GM04504 (cell line): ENCODE measurements around the gene RPS14.

Experiments used
- DNase-seq: peaks from one replicate; pipeline ENCODE4 v3.0.0-alpha.2; 2012; ENCODE audit warnings: low read depth

RPS14 gene

DNA sequence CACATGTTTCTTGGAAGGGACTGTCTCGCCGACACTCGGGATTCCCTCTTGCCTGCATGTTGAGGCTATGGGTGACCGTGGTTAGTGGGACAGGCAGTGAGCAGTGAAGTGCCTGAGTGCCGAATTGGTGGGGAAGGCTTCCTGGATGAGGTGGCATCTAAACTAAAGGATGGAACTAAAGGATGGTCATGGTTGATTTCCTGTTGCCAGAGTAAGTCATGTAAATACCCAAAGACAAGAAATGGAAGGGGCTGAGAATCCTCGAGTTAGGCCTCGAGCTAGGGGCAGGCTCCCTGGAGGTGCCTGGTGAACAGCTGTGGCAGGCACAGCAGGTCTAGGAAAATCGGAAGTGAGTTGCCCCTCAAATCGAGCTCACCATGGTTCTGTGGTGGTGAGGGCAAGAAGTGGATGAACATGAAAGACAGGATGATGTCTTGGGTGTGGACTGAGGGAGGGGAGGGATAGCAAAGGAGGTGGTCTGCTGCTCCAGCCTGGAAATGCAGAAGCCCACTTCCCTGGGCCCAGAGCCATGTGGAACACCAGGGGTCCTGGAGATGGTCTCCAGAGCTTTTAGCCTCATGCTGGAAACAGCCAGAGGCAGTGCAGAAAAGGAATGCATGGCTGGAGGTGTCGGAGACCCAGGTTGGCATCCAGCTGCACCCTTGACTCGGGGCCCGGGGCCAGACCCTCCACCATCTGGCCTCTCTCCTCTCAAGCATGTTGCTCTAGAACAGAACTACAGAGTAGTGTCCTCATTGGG, 49.0 kb downstream of the RPS14 start:
- no peak for DNase-seq

- DNase-seq = no peak
Measured at GRCh38 chr5:150399524-150400211, 49.9 kb downstream of the RPS14 start.

DNA sequence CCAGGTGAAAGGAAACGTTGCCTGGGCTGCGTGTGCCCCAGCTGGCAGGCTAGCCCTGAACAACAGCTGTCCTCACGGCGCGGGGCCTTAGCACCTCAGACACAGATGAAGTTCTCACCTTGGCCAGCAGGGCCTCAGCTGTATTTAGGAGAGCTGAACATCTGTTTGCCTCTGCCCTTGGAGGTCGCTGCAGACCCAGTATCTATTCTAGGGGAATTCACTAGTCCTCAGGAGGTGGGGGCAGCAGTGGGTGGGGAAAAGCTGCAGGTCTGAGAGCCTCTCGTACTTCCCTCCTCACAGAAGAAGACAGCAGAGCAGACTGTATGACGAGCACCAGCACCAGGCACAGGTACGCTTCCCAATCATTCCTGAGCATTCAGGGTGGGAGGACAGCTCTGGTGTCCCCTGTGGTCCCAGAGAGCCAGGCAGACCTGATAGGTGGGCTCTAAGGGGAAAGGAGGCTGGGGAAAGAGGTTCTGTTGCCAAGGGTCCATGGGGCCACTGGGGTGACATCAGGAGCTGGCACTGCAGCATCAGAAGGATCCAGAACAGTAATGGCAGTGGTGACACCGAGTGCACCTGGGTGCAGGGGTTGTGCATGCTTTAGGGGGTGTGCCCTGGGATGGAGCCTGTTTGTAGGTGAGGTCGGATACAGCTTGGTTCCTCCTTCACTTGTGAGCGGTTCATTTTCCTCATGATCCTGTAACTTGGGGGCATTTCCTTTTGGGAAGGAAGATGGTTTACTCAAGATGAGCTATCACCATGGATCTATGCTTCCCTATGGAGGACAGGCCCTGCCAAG, 50.6 kb downstream of the RPS14 start:
- DNase-seq = no peak

DNA sequence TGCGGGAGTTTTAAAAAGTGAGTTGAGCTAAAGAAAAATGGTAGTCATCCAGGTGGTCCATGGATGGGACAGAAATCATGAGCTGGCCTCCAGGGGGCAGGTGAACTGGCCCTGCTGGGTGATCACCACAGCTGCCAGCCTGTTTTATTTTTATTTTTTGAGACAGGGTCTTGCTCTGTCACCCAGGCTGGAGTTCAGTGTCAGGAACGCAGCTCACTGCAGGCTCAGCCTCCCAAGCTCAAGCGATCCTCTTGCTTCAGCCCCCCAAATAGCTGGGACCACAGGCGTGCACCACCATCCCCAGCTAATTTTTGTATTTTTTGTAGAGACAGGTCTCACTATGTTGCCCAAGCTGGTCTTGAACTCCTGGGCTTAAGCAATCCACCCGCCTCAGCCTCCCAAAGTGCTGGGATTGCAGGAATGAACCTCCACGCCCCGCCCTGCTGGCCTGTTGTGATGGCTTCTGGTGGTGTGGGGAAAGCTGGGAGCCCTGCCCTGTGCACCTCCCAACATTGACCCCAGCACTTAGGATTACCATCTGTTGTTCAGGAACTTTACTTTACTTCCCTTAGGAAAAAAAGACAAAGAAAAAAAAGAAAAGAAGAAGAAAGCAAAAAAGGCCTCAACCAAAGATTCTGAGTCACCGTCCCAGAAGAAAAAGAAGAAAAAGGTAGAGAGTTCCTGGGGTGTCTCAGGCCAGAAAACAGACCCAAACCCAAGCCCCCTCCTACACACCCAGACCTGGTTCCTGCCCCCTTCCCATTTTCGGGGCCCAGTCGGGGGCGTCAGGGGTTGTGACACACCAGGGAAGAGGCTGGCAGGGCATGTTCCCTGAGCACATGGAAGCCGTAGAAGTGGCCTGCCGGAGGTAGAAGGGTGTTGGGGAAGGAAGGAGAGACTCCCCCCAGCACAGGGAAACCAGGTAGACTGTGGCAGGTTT, 51.5 kb downstream of the RPS14 start:
- no peak for DNase-seq

GRCh38 chr5:150397146-150397781, 52.3 kb downstream of the RPS14 start:
- peak; percentile 16 for DNase-seq

GRCh38 chr5:150396267-150396666, 53.3 kb downstream of the RPS14 start:
- DNase-seq = no peak

DNA sequence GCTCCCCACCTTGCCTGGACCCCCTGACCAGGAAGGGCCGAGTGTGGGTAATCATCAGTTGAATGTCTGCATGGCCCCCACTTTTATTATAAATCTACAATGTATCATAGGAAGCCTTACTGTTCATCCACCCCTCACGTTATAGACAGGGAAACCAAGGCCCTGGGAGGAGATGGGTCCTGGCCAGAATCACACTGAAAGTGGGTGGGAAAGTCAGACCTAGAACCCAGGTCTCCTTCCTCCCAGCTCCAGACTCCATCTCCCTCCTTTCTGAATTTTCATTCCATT, 53.9 kb downstream of the RPS14 start:
- no peak for DNase-seq

DNA sequence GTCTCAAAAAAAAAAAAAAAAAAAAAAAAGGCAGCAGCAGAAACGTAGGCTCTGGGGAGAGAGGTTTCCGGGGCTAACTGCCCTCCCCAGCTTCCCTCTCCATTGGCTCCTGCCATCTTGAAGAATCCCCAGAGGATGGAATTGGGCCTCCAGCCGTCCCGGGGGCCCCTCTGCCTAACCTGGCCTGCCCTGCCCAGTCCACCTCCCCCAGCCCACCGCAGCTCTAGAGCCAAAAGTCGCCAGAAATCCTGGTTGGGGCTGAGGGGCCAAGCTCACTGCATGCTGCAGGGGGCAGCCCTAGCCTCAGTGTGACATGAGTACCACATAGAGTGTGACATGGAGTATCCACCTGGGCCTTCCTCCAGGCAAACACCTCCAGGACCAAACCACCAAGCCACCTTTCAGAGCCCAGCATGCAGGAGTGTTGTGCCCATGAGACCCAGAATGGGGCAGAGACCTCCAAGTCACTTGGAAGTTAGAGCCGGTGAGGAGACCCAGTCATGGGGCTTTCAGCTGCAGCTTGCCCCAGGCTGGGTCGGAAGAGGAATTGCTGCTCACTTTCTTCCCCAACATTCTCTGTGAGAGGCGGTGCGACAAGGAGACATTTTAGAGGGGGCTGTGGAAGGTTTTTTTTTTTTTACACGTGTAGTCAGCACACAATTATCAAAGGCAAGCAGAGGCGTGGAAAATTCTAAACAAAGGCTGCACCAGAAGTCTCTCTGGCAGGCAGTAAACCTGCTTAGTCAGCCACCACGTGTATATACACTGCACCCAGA, 54.4 kb downstream of the RPS14 start:
- no peak for DNase-seq

GRCh38 chr5:150394131-150394530, 55.4 kb downstream of the RPS14 start:
- DNase-seq = no peak

DNA sequence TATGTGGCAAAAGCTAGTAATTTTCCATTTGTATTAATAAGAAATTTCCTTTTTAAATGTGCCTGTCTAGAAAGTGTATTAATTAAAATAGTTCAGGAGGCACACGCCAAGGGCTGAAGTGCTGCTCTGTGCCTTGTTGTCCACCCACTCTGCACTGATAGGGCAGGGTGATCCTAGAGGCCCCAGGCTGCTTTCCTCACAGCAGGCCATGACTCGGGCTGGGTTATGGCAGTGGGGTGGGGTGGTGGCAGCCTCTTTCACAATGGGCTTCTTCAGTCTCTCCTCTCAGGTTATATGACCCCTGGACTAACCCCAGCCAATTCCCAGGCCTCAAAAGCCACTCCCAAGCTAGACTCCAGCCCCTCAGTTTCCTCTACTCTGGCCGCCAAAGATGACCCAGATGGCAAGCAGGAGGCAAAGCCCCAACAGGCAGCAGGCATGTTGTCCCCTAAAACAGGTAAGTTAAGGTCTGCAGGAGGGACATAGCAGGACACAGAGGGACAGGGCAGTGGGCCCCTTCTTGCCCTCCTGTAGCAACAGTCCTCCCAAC, 56.4 kb downstream of the RPS14 start:
- DNase-seq = no peak

DNA sequence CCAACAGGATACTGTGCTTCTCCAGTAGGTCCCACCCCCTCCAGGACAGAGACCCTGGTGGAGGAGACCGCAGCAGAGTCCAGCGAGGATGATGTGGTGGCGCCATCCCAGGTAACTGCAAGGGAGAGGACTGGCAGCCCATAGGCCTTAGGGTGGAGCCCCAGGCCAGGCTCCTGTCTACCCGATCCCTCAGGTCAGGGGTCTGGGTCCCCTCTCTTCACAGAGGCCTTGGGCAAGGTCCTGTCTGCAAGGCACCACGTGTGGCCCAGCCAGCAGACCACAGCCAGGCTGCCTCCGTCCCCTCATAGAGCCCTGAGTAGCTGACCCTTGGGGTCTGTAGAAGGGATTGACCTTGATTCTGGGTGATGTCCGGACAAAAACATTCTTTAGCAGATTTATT, 56.9 kb downstream of the RPS14 start:
- no peak for DNase-seq
